ENCODE data around the gene CDH4.

CDH4 gene

DNA sequence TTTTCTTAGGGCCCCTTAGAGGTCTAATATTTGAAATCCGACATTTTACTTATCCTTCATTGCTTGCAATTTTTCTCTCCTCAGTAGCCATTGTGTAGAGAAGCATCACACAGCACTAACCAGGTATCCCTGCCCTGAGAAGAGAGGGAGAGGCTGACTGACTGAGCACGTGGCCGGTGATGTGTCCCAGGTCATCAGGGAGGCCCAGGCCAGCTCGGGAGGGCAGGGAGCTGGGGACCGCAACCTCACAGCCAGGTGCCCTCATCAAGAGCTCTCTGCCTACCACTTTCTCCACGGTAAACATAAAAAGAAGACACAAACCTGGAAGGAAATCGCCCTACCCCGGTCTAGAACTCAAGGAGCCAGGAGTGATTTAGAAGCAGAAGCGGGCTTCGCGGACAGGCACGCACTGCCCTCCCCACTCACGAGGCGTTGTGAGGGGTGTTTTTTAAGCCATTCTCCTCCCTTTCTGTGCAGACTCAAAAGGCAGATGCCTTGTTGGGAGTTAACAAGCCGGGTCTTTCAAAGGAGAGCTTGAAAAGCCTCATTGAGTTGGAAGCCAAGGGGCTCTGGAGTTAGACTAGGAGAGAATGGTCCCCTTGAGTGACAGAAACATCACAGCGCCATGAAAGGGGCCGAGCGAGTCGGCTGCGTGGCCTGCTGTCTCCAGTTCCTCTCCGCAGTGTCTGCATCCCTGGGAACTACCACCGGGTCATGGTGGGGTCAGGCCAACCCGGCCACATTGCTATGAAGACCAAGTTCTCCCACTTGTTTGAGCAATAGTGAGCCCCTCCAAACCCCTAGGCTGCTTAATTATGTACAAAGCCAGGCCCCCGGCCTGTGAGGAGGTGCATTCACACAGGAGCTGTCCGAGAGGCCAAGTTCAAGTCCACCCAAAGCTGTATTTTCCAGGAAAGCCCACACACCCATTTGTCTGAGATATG is 285.4 kb downstream of the CDH4 start:
- DNase-seq (ENCODE audit: low spot score) = no peak

DNA sequence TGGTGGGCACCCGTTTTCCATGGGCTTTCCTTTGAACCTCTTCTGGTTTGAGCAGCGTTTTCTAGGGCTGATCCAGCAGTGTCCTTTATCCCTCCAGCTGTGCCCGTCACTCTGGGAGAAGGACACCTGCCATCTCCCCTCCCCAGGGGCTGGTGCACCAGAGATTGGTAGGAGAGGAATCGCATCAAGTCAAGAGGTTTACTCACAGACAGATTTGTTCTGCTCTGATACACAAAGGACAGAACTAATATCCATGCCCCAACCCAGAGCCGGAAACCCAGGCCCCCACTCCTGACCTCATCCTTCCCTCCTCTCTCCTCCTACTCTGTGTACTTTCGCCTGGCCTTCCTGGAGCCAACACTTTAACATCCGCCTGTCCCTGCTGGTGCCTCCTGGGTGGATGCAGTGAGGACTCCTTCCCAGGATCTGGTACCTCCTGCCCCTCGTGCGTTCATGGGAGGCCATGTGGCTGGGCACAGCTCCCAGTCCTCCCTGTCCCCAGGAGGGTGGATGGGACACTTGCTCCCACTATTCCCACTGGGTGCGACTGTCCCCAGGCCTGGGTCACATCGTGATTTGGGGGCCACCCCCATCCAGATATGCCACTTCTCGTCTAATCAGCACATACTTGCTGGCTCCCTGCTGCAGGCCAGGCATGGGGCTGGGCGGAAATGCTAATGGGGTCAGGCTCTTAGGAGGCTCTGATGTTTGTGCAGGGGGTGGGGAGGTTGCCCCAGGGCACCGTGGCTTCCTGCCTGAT is 286.3 kb downstream of the CDH4 start:
- DNase-seq (ENCODE audit: low spot score) = no peak

- DNase-seq (ENCODE audit: low spot score) = no peak
Measured at GRCh38 chr20:61538943-61539265, 286.8 kb downstream of the CDH4 start.

- no peak for DNase-seq (ENCODE audit: low spot score)
Measured at GRCh38 chr20:61539706-61540360, 287.8 kb downstream of the CDH4 start.

DNA sequence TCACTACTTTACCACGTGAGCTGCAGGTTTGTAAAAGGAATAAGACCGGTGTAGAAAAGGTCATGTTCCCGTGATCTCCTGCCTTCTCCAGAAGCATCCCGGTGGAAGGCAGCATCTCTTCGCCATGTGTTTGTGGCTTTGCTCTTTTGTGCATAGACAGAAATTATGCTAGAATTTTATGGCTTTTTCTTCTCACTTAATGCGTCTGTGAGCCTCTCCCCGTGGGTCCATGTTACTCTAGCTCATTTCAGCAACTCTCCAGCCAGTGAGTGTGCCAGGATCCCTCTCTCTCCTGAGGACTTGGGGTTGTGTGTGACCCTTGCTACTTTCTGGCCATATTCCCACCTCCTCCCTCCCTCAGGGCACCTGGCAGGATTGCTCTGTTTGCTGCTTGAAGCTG is 289.5 kb downstream of the CDH4 start:
- no peak for DNase-seq (ENCODE audit: low spot score)

GRCh38 chr20:61543086-61543485 is 291.0 kb downstream of the CDH4 start:
- DNase-seq (ENCODE audit: low spot score) = no peak

GRCh38 chr20:61543931-61544745 is 292.1 kb downstream of the CDH4 start:
- DNase-seq (ENCODE audit: low spot score) = no peak

DNA sequence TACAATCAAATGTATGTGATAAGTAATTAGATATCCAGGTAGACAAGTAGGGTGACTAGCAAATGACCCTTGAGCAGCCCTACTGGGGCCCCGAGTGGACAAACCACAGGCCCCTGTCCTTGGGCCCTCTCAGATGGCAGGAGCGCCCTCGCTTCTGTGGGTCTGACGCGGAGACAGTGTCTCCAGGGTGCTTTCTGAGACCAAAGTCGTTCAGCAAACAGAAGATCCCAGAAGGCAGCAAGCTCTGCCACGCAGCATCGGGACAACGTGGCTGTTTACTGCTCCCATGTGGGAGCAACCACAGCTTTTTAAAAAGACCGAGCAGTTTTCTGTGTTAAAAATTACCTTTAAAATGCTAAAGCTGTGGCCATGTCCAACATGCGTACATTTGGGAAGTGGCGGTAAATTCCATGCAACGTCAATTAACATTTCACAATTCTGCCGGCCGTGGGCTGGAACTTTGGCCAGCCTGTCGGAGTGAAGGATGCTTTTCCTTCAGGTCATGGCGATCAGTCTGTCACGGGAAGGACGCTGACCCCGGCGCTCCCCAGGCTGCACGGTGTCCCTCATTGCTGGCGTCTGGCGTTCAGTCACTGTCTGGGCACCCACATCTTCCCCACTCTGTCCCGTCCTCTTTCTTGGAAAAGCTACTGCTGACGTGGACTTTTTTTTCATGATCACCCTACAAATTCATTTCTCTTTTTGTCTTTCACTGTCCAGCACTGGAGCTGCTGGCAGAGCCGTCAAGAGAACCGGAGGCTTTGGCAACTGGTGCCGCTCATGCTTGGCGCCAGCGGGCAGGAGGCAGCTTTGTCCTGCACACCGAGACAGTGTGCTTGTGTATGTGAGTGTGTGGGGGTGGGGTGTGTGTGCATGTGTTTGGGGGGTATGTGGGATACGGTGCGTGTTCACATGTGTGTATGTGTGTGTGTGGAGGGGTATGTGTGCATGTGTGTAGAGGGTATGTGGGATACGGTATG is 293.1 kb downstream of the CDH4 start:
- DNase-seq (ENCODE audit: low spot score) = no peak

- no peak for DNase-seq (ENCODE audit: low spot score)
Measured at GRCh38 chr20:61546641-61547040, 294.6 kb downstream of the CDH4 start.

- DNase-seq (ENCODE audit: low spot score) = no peak
Measured at GRCh38 chr20:61548069-61548468, 296.0 kb downstream of the CDH4 start.

- DNase-seq (ENCODE audit: low spot score) = no peak
Measured at GRCh38 chr20:61549865-61550264, 297.8 kb downstream of the CDH4 start.

DNA sequence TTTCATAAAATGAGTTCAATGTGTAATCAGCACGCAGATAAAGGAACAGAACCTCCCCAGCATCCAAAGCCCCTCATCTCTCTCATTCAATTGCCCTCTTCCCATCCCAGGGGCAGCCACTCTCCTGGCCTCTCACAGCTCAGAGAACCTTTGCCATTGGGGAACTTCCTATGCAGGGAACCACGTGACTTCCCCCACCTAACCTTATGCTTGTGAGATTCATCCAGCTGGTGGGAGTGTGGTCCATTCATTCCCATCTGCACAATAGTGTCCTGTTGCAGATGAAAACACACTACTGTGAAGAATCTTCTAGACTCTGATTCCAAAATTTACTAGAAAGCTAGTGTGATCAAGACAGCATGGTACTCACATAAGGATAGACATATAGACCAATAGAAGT is 299.3 kb downstream of the CDH4 start:
- DNase-seq (ENCODE audit: low spot score) = no peak

- no peak for DNase-seq (ENCODE audit: low spot score)
Measured at GRCh38 chr20:61554617-61555016, 302.6 kb downstream of the CDH4 start.

DNA sequence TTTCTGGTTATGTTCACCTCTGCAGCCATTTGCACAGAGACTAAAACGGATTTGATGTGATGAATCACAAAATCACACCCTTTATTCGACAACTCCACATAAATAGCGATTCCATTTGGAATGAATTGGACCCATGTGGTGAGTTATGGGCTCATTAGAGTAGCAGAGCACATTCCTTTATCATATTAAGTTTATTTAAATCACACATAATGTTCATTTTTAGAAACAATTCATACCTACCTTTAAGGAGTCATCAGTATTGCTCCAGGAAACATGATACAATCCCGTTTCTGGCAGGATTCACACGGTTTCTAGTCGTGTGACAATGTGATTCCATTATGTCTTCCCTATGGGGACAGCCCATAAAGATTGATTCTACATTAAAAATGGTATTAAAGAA is 303.5 kb downstream of the CDH4 start:
- DNase-seq (ENCODE audit: low spot score) = no peak

- DNase-seq (ENCODE audit: low spot score) = peak; percentile 37
Measured at GRCh38 chr20:61556111-61556510, 304.1 kb downstream of the CDH4 start.

- no peak for DNase-seq (ENCODE audit: low spot score)
Measured at GRCh38 chr20:61556673-61557072, 304.6 kb downstream of the CDH4 start.

GRCh38 chr20:61557621-61558020 is 305.6 kb downstream of the CDH4 start:
- DNase-seq (ENCODE audit: low spot score) = no peak

DNA sequence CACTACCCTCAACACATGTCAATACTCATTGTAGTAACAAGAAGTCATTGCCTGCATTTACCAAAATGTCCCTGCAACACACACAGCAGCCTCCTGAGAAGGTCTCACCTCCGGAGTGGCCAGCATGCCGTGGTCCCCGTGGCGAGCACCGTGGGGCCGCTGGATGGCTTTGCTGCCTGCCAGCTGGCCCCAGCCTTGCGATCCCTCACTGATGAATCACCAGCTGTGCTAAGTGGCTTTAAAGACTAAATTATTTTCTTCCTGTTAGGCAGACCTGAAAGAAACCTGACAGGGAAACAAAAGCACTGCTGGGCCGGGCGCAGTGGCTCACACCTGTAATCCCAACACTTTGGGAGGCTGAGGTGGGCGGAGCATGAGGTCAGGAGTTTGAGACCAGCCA is 306.7 kb downstream of the CDH4 start:
- peak; percentile 33 for DNase-seq (ENCODE audit: low spot score)

GRCh38 chr20:61559706-61560315 is 307.8 kb downstream of the CDH4 start:
- DNase-seq (ENCODE audit: low spot score) = no peak

DNA sequence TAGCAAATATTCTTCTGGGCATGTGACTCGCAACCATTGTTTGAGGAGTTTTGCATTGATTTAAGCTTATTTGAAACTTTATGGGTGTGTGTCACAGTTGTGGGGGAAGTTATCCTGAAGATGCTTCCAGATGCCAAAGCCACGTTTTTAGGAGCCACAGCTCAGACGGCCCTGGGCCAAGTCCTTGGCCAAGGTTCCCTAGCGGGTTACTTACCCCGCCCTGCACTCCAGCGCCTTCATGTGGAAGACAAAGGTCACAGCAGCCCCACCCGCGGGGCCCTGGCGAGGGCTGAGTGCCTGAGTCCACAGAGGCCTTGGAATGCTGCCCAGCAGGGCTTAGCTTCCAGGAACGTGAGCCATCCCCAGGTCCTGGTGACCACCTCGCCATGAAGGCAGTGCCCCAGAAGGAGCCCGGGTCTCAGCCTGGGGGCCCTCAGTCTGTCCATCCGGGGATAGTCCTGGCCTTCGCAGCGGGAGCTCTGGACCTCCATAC is 308.3 kb downstream of the CDH4 start:
- DNase-seq (ENCODE audit: low spot score) = no peak
